ENCODE results near the gene TEX44. TPM values are rescaled to one million over a fixed set of nuclear protein-coding genes. Genes with fewer than 3 reads are reported as not detected.
"Not testable (repeated sequence)": the region's sequence is repeated elsewhere in the genome, so short reads cannot be mapped to it uniquely, and the experiment has no call there.

TEX44 gene
- total RNA-seq, 2 donors from 2014 or later: not detected

DNA sequence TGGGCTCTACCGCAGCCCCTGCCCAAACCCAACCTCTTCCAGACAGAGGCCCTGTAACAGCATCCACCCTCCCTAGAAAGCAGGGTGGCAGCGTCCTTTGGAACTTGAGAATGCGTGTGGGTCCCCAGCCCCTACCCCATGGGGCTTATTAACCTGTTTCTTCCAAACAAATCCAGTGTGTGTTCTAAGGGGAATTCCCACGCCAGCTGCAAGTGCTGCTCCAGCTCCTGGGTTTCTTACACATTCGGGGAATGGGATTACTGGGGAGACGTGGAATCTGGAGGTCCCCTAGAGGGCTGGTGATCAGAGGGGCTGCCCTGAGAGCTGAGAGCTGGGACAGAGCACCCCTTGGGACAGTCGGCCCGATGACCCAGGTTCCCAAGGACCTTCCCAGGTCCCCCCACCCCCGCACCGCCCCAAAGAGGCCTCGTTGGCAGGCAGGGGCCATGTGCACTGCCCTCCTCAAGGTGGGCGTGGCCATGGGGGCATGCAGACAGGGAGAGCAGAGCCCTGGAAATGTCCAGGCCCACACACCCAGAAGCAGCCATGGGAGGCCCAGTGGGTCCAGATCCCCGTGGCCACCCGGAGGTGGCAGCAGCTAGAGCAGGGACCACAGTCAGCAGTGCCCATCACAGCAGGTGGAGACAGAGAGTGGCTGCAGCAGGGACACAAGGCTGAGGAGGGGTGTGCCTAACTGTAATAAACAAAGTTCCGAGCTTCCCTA is 18.8 kb upstream of the TEX44 start:
- intact Hi-C loops (cut with DNase I): no loop called here
- no peaks in the 10 kb centered on the region for H3K4me1 ChIP-seq
- no peaks in the 10 kb centered on the region for H3K9me3 ChIP-seq
- no peak for DNase-seq
- H3K27ac ChIP-seq: no peak overlapping the region
- TF ChIP-seq, protein P1, sequence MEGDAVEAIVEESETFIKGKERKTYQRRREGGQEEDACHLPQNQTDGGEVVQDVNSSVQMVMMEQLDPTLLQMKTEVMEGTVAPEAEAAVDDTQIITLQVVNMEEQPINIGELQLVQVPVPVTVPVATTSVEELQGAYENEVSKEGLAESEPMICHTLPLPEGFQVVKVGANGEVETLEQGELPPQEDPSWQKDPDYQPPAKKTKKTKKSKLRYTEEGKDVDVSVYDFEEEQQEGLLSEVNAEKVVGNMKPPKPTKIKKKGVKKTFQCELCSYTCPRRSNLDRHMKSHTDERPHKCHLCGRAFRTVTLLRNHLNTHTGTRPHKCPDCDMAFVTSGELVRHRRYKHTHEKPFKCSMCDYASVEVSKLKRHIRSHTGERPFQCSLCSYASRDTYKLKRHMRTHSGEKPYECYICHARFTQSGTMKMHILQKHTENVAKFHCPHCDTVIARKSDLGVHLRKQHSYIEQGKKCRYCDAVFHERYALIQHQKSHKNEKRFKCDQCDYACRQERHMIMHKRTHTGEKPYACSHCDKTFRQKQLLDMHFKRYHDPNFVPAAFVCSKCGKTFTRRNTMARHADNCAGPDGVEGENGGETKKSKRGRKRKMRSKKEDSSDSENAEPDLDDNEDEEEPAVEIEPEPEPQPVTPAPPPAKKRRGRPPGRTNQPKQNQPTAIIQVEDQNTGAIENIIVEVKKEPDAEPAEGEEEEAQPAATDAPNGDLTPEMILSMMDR (IDR thresholded peaks at IDR 0.05): no peak
- no peaks in the 10 kb centered on the region for H3K36me3 ChIP-seq
- H3K27me3 ChIP-seq: no peaks in the 10 kb centered on the region
- no peak overlapping the region for H3K4me3 ChIP-seq
- H3K9ac ChIP-seq (ENCODE audit: low read depth in 2 of 2, low read length in 2 of 2): no peak overlapping the region

DNA sequence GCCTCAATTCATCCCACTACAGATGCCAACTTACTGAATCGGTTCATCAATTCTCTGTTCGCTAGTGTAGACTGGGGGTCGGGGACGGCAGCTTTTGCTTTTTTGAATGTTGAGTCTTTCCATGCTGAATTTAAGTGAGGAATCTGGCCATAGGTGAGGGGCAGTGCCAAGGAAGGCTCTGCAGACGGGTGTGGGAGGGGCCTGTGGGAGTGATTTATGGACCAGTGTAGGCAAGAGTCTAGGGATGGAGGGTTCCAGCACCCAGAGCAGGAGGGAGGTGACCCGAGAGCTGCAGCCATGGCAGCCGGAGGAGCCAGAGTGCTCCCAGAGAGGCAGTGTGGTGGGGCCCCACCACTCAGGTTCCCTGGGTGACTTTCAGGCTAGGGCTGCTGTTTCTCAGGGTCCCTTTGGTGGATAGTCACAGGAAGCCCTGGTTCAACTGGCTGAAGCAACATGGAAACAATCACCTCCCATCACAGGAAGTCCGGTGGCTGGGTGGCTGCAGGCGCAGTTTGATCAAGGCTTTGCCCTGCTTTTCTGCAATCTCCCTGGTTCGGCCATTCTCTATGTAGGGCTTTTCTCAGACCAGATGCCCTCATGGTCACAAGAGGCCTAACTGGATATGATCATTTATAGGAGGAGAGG is 16.9 kb upstream of the TEX44 start:
- H3K36me3 ChIP-seq: no peaks in the 10 kb centered on the region
- H3K27ac ChIP-seq: no peak overlapping the region
- intact Hi-C loops (cut with DNase I): no loop called here
- H3K27me3 ChIP-seq: no peaks in the 10 kb centered on the region
- no peaks in the 10 kb centered on the region for H3K4me1 ChIP-seq
- TF ChIP-seq, protein P1 (IDR thresholded peaks at IDR 0.05): no peak
- no peak overlapping the region for H3K4me3 ChIP-seq
- no peak for DNase-seq
- no peak overlapping the region for H3K9ac ChIP-seq (ENCODE audit: low read depth in 2 of 2, low read length in 2 of 2)
- no peaks in the 10 kb centered on the region for H3K9me3 ChIP-seq

DNA sequence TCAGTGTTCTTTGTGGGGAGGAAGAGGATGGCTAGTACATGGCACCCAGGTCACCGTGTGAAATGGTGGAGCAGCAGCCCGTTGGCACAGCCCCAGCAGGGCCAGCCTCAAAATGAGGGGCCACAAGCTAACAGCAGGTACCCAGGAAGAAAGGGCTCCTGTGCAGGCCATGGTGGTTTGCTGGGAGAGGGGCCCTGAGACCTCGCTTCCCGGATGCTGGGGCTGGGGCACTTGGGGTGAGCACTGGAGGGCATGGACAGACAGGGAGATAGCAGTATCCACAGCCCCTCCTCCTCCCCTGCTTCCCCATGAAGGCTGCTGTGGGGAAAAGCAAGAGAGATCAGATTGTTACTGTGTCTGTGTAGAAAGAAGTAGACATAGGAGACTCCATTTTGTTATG is 16.2 kb upstream of the TEX44 start:
- H3K27me3 ChIP-seq: no peaks in the 10 kb centered on the region
- no peak for DNase-seq
- intact Hi-C loops (cut with DNase I): no loop called here
- TF ChIP-seq, protein P1 (IDR thresholded peaks at IDR 0.05): no peak
- no peak overlapping the region for H3K4me3 ChIP-seq
- H3K4me1 ChIP-seq: no peaks in the 10 kb centered on the region
- H3K9ac ChIP-seq (ENCODE audit: low read depth in 2 of 2, low read length in 2 of 2): no peak overlapping the region
- no peak overlapping the region for H3K27ac ChIP-seq
- H3K36me3 ChIP-seq: no peaks in the 10 kb centered on the region
- H3K9me3 ChIP-seq: no peaks in the 10 kb centered on the region

DNA sequence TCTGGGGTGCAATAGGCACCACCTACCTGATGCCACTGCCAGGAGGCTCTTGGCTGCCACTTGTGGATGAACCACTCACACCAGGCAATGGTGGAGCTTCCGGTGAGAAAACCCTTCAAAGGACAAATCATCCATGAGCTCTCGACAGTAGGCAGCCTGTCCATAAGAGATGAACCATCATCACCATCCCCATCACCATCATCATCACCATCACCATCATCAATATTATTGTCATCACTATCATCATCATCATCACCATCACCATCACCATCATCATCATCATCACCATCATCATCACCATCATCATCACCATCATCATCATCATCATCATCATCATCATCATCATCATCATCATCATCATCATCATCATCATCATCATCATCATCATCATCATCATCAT is 14.0 kb upstream of the TEX44 start:
- H3K4me3 ChIP-seq; H3K9me3 ChIP-seq; H3K27me3 ChIP-seq; DNase-seq; H3K9ac ChIP-seq (ENCODE audit: low read depth in 2 of 2, low read length in 2 of 2); H3K36me3 ChIP-seq; intact Hi-C loops (cut with DNase I); H3K4me1 ChIP-seq; H3K27ac ChIP-seq: not testable (repeated sequence)

DNA sequence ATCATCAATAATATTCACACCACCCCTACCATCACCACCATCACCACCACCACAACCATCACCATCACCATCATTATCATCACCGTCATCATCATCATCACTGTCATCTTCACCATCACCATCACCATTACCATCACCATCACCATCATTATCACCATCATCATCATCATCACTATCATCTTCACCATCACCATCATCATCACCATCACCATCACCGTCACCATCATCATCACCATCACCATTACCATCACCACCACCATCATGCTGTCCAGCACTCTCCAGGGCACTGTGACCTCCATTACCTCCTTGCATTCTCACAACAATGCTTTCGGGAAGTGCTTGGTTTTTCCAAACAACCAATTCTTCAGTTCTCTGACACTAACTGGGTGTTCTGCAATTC is 13.1 kb upstream of the TEX44 start:
- no peak overlapping the region for H3K27ac ChIP-seq
- H3K9me3 ChIP-seq: no peaks in the 10 kb centered on the region
- no peaks in the 10 kb centered on the region for H3K27me3 ChIP-seq
- H3K36me3 ChIP-seq: no peaks in the 10 kb centered on the region
- intact Hi-C loops (cut with DNase I): no loop called here
- H3K9ac ChIP-seq (ENCODE audit: low read depth in 2 of 2, low read length in 2 of 2): no peak overlapping the region
- DNase-seq: no peak
- TF ChIP-seq, protein P1 (IDR thresholded peaks at IDR 0.05): no peak
- H3K4me3 ChIP-seq: no peak overlapping the region
- H3K4me1 ChIP-seq: no peaks in the 10 kb centered on the region

DNA sequence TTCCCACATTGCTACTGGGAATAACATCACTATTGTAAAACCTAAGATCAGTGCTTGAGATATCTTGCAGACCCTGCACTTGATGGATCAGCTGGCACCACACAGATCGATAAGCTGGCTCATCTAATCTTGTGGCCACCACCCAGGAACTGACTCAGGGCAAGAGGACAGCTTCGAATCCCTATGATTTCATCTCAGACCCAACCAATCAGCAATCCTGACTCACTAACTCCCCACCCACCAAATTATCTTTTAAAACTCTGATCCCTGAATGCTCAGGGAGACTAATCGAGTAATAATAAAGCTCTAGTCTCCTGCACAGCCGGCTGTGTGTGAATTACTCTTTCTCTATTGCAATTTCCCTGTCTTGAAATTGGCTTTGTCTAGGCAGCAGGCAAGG is 11.3 kb upstream of the TEX44 start:
- intact Hi-C loops (cut with DNase I): no loop called here
- H3K9me3 ChIP-seq: no peaks in the 10 kb centered on the region
- no peaks in the 10 kb centered on the region for H3K4me1 ChIP-seq
- TF ChIP-seq, protein P1 (IDR thresholded peaks at IDR 0.05): no peak
- H3K4me3 ChIP-seq: no peak overlapping the region
- H3K36me3 ChIP-seq: no peaks in the 10 kb centered on the region
- no peaks in the 10 kb centered on the region for H3K27me3 ChIP-seq
- DNase-seq: no peak
- no peak overlapping the region for H3K9ac ChIP-seq (ENCODE audit: low read depth in 2 of 2, low read length in 2 of 2)
- H3K27ac ChIP-seq: no peak overlapping the region

Data from colonic mucosa (tissue), 4 donors.